Measurements from ENCODE around the gene FRMD4B.

GRCh38 chr3:69248436-69248835, 137.5 kb downstream of the FRMD4B start:
- TF ChIP-seq POLR2A (IDR thresholded peaks at IDR 0.05) (no peak), POLR2AphosphoS5 (IDR thresholded peaks at IDR 0.05) (no peak)
- TF ChIP-seq, protein P1, sequence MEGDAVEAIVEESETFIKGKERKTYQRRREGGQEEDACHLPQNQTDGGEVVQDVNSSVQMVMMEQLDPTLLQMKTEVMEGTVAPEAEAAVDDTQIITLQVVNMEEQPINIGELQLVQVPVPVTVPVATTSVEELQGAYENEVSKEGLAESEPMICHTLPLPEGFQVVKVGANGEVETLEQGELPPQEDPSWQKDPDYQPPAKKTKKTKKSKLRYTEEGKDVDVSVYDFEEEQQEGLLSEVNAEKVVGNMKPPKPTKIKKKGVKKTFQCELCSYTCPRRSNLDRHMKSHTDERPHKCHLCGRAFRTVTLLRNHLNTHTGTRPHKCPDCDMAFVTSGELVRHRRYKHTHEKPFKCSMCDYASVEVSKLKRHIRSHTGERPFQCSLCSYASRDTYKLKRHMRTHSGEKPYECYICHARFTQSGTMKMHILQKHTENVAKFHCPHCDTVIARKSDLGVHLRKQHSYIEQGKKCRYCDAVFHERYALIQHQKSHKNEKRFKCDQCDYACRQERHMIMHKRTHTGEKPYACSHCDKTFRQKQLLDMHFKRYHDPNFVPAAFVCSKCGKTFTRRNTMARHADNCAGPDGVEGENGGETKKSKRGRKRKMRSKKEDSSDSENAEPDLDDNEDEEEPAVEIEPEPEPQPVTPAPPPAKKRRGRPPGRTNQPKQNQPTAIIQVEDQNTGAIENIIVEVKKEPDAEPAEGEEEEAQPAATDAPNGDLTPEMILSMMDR (IDR thresholded peaks at IDR 0.05) = no peak

All from upper lobe of left lung (tissue), 4 donors.